VCaP (cell line): ENCODE data around the gene CYP26B1.
A peak's percentile ranks its signal among the peaks of the same experiment; 100 is the strongest.

Experiments used
- H3K27ac ChIP-seq: fragments of 450-650 bp; 2 replicates; pipeline ENCODE4 v1.5.1; 2017
- CTCF ChIP-seq: fragments of 450-650 bp; conservative IDR thresholded peaks from 2 replicates; pipeline ENCODE4 v1.5.1; 2017; ENCODE audit warnings: mild to moderate bottlenecking, moderate library complexity

The CYP26B1 gene

GRCh38 chr2:72155151-72155550, 7.5 kb upstream of the CYP26B1 start:
- TF ChIP-seq CTCF = no peak
- no peak overlapping the region for H3K27ac ChIP-seq

- TF ChIP-seq CTCF = no peak
- no peak overlapping the region for H3K27ac ChIP-seq
Observed at GRCh38 chr2:72154386-72154975, 6.8 kb upstream of the CYP26B1 start.

GRCh38 chr2:72153924-72154323, 6.3 kb upstream of the CYP26B1 start:
- TF ChIP-seq CTCF = no peak
- H3K27ac ChIP-seq = no peak overlapping the region

- no peak overlapping the region for H3K27ac ChIP-seq
- no peak for TF ChIP-seq CTCF
Observed at GRCh38 chr2:72153026-72153791, 5.5 kb upstream of the CYP26B1 start.

GRCh38 chr2:72150861-72151356, 3.2 kb upstream of the CYP26B1 start:
- TF ChIP-seq CTCF = peak; percentile 4; the same call in 1 of the 2 replicates
- no peak overlapping the region for H3K27ac ChIP-seq

- H3K27ac ChIP-seq = no peak overlapping the region
- TF ChIP-seq CTCF = peak; percentile 83
Observed at GRCh38 chr2:72150157-72150860, 2.6 kb upstream of the CYP26B1 start.

- H3K27ac ChIP-seq = peak overlapping the region; percentile 5; the same call in 1 of the 2 replicates
- no peak for TF ChIP-seq CTCF
Observed at GRCh38 chr2:72149556-72150156, 2.0 kb upstream of the CYP26B1 start.
